ENCODE results near the gene SLC66A1.

GRCh38 chr1:19358710-19359109 lies 46.6 kb downstream of the SLC66A1 start:
- no peak for TF ChIP-seq CTCF (IDR thresholded peaks at IDR 0.05; ENCODE audit: low read depth, low read length)
- no peak for TF ChIP-seq MAX (IDR thresholded peaks at IDR 0.05; ENCODE audit: low read depth, low read length)

All from NB4 (cell line).